ENCODE measurements around the gene OR4K15.
"Not testable (repeated sequence)": the region's sequence is repeated elsewhere in the genome, so short reads cannot be mapped to it uniquely, and the experiment has no call there.

The OR4K15 gene

DNA sequence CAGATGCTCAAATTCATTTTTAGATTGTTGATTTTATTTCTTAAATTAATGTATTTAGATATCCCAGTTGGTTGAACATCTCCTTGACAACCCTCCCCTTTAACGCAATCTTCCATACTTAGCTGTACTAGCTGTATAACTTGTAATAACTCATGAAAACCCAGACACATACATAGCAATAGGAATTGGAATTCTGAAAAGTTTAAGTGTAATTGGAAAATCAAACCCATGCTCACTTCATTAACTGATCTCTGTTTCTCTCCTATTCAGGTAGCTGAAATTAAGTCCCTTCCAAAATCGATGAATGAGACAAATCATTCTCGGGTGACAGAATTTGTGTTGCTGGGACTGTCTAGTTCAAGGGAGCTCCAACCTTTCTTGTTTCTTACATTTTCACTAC, at the start of gene OR4K15:
Gene OR4K15, plus strand, starts transcription at position 301 of the 400 bp plus-strand sequence. Its CDS starts 0 bp downstream, at position 301.
- no peak for DNase-seq

GRCh38 chr14:19930617-19931016, 44.8 kb upstream of the OR4K15 start, which contains the start of gene OR4K1:
OR4K1 (plus strand) TSS chr14:19930917; CDS start chr14:19935667, 4,750 bp downstream.
- no peak for DNase-seq

DNA sequence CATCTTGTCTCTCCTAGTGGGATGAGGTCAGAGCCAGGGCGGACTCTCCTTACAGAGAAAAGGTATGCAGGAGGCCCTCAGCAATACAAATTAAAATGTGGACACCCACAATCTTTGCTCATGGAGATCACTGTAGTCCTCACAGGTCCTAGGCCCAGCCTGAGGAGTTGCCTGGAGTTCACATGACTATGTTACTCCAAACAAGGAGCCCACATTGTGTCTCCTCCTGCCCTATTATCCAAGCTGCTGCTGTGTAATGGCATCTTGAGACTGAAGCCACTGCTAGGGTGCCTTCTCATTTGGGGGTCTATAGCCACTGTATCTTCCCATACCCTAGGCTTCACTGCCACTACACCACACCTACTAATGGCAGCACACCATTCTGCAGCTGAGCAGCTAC, 33.7 kb upstream of the OR4K15 start:
- no peak for DNase-seq

GRCh38 chr14:19947413-19948090, 27.8 kb upstream of the OR4K15 start:
- DNase-seq, result no peak

DNA sequence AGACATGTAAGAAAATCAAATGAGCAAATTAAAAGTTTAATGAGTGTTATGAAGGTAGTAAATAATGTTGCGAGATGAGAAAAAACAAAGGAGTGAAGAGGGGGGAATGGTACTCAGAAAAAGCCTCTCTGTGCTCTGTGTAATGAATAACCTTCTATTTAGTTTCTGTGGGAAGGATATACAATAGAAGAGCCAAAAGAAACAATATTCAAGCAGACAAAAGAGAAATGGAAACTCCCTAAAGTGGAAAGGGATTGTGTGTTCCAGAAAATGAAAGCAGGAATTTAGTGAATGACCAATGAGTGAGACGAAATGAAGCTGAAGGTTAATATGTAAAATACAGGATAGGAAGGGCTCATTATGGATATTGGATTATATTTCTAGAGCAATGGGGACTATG, 26.2 kb upstream of the OR4K15 start:
- no peak for DNase-seq

- not testable (repeated sequence) for DNase-seq
Observed at GRCh38 chr14:19969735-19970134, 5.7 kb upstream of the OR4K15 start.

GRCh38 chr14:19974844-19975243, 547 bp upstream of the OR4K15 start:
- DNase-seq, result no peak

DNA sequence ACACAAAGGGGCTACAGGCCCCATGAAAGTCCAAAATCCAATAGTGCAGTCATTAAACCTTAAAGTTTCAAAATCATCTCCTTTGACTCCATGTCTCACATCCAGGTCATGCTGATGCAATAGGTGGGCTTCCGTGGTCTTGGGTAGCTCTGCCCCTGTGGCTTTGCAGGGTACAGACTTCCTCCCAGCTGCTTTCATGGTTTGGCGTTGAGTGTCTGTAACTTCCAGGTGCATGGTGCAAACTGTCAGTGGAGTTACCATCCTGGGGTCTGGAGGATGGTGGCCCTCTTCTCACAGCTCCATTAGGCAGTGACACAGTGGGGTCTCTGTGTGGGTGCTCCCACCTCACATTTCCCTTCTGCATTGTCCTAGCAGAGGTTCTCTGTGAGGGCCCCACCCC, 18.0 kb downstream of the OR4K15 start:
- DNase-seq, result no peak

DNA sequence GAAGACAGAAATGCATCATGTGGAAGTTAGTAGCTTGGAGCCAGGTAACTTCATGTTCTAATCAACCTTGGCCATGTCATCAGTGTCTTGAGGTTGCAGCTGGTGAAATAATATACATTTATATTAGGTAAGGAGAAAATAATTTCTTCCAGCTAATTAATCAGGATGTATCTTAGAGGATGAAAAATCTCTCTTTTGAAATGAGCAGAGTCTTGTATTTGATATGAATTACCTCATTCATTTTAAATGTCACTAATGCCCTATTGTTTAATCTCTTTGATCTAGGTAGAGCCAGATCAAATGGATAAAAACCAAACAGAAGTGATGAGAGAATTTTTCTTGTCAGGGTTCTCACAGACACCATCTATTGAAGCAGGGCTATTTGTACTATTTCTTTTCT, 26.5 kb downstream of the OR4K15 start, which contains the start of gene OR4Q2:
Gene OR4Q2, plus strand, starts transcription at position 301 of the 400 bp plus-strand sequence.
- no peak for DNase-seq

DNA sequence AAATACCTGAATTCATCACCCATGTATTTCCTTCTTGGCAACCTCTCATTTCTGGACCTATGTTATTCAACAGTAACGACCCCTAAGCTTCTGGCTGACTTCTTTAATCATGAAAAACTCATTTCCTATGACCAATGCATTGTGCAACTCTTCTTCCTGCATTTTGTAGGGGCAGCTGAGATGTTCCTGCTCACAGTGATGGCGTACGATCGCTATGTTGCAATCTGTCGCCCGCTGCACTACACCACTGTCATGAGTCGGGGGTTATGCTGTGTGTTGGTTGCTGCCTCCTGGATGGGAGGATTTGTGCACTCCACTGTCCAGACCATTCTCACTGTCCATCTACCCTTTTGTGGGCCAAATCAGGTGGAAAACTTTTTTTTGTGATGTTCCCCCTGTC, 26.9 kb downstream of the OR4K15 start:
- no peak for DNase-seq

DNA sequence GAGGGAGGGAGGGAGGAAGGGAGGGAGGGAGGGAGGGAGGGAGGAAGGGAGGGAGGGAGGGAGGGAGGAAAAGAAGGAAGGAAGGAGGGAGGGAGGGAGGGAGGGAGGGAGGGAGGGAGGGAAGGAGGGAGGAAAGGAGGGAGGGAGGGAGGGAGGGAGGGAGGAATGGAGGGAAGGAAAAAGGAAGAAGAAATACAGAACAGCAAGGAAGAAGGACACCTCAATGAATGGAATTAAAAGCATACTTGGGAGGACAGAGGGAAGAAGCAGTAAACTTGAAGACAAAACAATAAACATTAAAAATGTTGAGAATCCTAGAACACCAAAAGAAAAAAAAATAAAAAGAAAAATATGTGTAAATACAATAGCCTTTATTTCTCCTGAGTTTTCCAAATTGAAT, 32.8 kb downstream of the OR4K15 start:
- no peak for DNase-seq

GRCh38 chr14:20019257-20019865, 44.0 kb downstream of the OR4K15 start, which contains the start of gene OR4K14:
OR4K14 (minus strand) TSS chr14:20019307; CDS start chr14:20015193, 4,114 bp downstream.
- DNase-seq, result no peak
